ENCODE results near the gene TBC1D1. TPM values are rescaled to one million over a fixed set of nuclear protein-coding genes. Genes with fewer than 3 reads are reported as not detected.

Gene TBC1D1
- total RNA-seq, 1 donor from 2014 or later = 113 TPM

DNA sequence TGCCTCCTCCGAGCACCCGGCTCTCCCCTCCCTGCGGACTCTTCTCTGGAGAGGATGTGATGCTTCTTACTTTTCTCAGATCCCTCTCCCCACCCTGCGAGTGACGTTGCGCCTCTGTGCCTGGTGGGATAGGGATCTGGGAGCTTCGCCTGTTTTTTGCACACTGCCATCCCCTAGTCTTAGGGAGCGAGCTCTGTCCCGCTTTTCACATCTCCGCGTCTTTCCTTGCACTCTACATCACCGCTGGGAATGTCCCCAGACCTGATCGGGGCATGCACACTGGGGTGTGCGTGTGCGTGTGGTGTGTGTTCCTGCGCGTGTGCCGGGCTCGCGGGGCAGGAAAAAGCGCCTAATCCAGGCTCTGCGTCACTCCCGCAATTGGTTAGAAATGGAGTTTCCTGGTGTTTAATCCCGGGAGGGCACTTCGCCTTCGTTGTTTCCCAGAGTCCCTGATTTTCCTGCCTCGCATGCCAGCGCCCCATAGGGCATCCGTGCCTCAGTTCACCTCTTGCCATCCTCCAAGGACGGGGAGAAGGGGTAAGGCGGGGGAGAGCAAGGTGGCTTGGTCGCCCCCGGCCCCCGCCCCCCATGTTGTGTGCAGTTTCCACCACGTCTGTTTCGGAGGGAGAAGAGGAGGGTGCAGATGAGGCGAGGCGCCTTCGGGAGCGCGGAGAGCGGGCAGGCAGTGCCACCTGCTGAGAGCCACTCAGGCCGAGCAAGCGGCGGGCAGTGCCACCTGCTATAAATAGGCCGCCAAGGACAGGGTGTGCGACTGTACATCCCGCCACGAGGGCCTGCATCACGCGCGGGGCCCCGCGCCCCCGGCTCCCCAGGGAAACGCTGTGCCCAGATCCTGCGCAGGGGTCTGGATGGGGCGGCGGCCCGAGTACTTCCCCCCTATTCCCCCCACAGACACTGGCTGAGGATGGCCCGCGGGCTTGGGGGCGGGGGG lies 759 bp upstream of the TBC1D1 start:
- Mint-ChIP-seq H3K27ac (ENCODE audit: unreplicated experiment) (no peak overlapping the region), H3K9me3 (no peaks in the 10 kb centered on the region), H3K4me1 (peaks cover 9% of the 10 kb centered on the region), H3K4me3 (peak overlapping the region; percentile 75), H3K36me3 (ENCODE audit: low read depth) (no peaks in the 10 kb centered on the region), H3K27me3 (ENCODE audit: low read depth) (peaks cover 88% of the 10 kb centered on the region)
- DNase-seq (ENCODE audit: low read depth, low spot score) = no peak
- TF ChIP-seq, protein P1, sequence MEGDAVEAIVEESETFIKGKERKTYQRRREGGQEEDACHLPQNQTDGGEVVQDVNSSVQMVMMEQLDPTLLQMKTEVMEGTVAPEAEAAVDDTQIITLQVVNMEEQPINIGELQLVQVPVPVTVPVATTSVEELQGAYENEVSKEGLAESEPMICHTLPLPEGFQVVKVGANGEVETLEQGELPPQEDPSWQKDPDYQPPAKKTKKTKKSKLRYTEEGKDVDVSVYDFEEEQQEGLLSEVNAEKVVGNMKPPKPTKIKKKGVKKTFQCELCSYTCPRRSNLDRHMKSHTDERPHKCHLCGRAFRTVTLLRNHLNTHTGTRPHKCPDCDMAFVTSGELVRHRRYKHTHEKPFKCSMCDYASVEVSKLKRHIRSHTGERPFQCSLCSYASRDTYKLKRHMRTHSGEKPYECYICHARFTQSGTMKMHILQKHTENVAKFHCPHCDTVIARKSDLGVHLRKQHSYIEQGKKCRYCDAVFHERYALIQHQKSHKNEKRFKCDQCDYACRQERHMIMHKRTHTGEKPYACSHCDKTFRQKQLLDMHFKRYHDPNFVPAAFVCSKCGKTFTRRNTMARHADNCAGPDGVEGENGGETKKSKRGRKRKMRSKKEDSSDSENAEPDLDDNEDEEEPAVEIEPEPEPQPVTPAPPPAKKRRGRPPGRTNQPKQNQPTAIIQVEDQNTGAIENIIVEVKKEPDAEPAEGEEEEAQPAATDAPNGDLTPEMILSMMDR (conservative IDR thresholded peaks at IDR 0.05) = no peak

DNA sequence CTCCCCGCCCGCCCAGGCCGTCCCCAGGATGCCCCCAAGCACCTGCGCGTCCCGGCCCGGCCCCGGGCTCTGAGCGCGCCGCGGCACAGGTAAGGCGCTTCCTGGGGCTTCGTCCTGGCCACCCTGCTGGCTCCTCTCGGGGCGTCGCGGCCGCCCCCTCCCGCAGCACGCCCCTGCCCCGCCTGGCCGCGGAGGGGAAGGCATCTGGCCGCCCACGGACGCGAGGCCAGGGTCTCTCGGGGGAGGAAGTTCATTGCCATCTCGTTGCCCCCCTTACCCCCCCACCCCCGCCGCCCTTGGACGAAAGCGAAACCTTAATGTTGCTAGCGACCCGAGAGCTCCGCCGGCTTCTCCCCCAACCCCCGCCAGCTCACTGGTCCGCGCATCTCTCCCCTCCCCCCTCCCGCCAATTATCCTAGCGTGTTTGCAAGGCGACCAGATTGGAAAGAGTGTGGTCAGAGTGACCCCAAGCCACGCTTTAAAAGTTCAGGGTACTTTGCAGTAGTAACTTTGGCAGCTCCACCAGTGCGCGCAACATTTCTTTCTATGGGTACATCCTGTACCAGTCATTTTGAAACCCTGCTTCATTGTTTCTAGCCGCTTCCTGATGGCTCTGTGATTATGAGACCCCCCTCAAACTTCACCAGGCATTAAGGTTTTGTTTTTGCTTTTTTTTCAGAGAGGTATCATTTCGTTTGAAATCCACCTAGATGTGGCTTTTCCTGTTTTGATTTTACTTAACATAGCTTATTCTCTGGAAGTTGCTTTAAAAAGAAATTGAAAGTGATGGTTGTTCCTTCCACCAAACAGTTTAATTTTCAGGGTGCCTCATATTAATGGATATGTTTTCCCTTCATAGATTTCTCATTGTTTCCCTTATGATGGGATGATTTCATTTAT lies 626 bp downstream of the TBC1D1 start:
- no peak for DNase-seq (ENCODE audit: low read depth, low spot score)
- Mint-ChIP-seq H3K4me1 (peaks cover 9% of the 10 kb centered on the region), H3K27ac (ENCODE audit: unreplicated experiment) (no peak overlapping the region), H3K4me3 (peak overlapping the region; percentile 89), H3K36me3 (ENCODE audit: low read depth) (no peaks in the 10 kb centered on the region), H3K9me3 (no peaks in the 10 kb centered on the region), H3K27me3 (ENCODE audit: low read depth) (peaks cover 88% of the 10 kb centered on the region)
- TF ChIP-seq, protein P1 (conservative IDR thresholded peaks at IDR 0.05) = peak; percentile 18

DNA sequence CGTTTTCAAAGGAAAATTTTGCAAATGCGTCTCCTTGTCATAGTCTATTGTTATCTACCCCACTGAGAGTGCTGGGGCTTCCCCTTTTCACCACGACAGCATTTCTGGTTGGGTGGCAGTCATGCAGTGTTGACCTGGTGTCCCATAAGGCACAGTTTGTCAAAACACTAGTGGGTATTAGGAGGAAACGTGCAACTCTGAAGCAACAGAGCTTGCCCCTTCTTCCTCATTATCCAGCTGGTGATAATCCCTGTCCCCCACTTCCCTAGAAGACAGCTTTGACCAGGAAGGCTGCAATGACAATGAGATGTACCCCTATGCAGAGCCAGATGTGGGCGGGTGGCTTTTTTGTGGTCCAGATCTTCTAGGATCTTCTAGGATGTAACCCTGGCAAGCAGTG lies 1.8 kb downstream of the TBC1D1 start:
- no peaks in the 10 kb centered on the region for H3K9me3 Mint-ChIP-seq
- TF ChIP-seq, protein P1 (conservative IDR thresholded peaks at IDR 0.05) = no peak
- H3K27ac Mint-ChIP-seq (ENCODE audit: unreplicated experiment) = no peak overlapping the region
- DNase-seq (ENCODE audit: low read depth, low spot score) = no peak
- H3K4me1 Mint-ChIP-seq = peaks cover 9% of the 10 kb centered on the region
- H3K36me3 Mint-ChIP-seq (ENCODE audit: low read depth) = no peaks in the 10 kb centered on the region
- peak overlapping the region; percentile 68 for H3K4me3 Mint-ChIP-seq
- H3K27me3 Mint-ChIP-seq (ENCODE audit: low read depth) = peaks cover 90% of the 10 kb centered on the region

GRCh38 chr4:37893164-37893563 lies 2.3 kb downstream of the TBC1D1 start:
- no peak for DNase-seq (ENCODE audit: low read depth, low spot score)
- H3K4me3 Mint-ChIP-seq = peak overlapping the region; percentile 68
- no peaks in the 10 kb centered on the region for H3K9me3 Mint-ChIP-seq
- H3K4me1 Mint-ChIP-seq = peaks cover 9% of the 10 kb centered on the region
- no peak overlapping the region for H3K27ac Mint-ChIP-seq (ENCODE audit: unreplicated experiment)
- H3K36me3 Mint-ChIP-seq (ENCODE audit: low read depth) = no peaks in the 10 kb centered on the region
- TF ChIP-seq, protein P1 (conservative IDR thresholded peaks at IDR 0.05) = no peak
- H3K27me3 Mint-ChIP-seq (ENCODE audit: low read depth) = peaks cover 85% of the 10 kb centered on the region

GRCh38 chr4:37895271-37895670 lies 4.4 kb downstream of the TBC1D1 start:
- TF ChIP-seq, protein P1 (conservative IDR thresholded peaks at IDR 0.05) = no peak
- Mint-ChIP-seq H3K36me3 (ENCODE audit: low read depth) (no peaks in the 10 kb centered on the region), H3K27me3 (ENCODE audit: low read depth) (peaks cover 67% of the 10 kb centered on the region), H3K9me3 (no peaks in the 10 kb centered on the region), H3K27ac (ENCODE audit: unreplicated experiment) (no peak overlapping the region), H3K4me1 (peaks cover 5% of the 10 kb centered on the region), H3K4me3 (no peak overlapping the region)
- DNase-seq (ENCODE audit: low read depth, low spot score) = no peak
